Stimulated activated CD8-positive, alpha-beta memory T cell treated with anti-CD3 and anti-CD28 coated beads, Interleukin-12 subunit alpha, Interleukin-12 subunit beta, amount 100 ng/mL, for 4 hours (primary cell): Measurements from ENCODE around the gene PSMC3.

Source experiments
- DNase-seq: peaks from one replicate; pipeline ENCODE4 v3.0.0-alpha.2; 2020; ENCODE audit warnings: low read depth

PSMC3 gene

DNA sequence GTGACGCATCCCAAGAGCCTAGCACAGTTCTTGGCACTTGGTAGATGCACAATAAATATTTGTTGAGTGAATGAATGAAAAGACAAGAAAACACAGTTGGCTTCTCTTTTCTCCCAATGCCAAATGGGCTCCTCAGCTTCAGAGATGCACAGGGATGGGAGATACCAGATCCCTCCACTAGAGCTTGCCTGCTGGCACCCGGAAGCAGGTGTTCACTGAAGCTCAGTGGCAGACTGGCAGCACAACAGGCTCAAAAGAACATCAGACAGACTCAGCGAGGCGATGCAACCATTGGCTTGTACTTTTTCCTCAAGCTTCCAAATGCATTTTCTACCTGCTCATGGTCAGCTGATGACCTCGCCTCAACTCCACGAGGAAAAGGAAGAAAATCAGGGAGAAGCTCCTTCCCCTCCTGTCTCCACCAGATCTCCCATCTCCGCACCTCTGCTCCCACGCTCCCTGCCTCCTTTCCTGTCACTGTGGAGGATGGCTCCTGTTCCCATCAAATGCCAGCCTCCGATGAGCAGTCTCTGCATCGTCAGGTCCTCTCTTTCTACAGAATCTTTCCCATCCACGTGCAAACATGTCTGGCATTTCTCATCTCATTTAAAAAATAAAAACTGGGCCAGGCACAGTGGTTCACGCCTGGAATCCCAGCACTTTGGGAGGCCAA lies 16.9 kb upstream of the PSMC3 start:
- no peak for DNase-seq

- DNase-seq, result no peak
These were observed 16.3 kb upstream of the PSMC3 start for GRCh38 chr11:47442514-47442913.

GRCh38 chr11:47441421-47441820 lies 15.2 kb upstream of the PSMC3 start:
- no peak for DNase-seq

DNA sequence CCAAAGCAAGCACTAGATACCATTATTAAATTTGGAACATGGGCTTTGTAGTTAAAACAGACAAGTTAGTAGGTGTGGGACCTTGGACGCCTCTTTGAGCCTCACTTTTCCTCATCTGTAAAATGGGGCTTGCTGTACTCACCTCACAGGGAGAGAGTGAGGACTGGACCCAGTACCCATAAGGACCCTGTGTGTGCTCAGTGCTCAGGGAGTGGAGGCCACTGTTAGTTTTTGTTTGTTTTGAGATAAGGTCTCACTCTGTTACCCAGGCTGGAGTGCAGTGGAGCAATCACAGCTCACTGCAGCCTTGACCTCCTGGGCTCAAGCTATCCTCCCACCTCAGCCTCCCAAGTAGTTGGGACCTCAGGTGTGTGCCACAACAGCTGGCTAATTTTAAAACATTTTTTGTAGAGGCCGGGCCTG lies 13.8 kb upstream of the PSMC3 start:
- DNase-seq, result no peak

- no peak for DNase-seq
These were observed 12.5 kb upstream of the PSMC3 start for GRCh38 chr11:47438721-47439120.

GRCh38 chr11:47437746-47438418 lies 11.6 kb upstream of the PSMC3 start:
- DNase-seq, result no peak

- no peak for DNase-seq
These were observed 11.0 kb upstream of the PSMC3 start for GRCh38 chr11:47437218-47437745.

GRCh38 chr11:47436726-47437125 lies 10.5 kb upstream of the PSMC3 start:
- no peak for DNase-seq

GRCh38 chr11:47435687-47436086 lies 9.4 kb upstream of the PSMC3 start:
- DNase-seq, result no peak

DNA sequence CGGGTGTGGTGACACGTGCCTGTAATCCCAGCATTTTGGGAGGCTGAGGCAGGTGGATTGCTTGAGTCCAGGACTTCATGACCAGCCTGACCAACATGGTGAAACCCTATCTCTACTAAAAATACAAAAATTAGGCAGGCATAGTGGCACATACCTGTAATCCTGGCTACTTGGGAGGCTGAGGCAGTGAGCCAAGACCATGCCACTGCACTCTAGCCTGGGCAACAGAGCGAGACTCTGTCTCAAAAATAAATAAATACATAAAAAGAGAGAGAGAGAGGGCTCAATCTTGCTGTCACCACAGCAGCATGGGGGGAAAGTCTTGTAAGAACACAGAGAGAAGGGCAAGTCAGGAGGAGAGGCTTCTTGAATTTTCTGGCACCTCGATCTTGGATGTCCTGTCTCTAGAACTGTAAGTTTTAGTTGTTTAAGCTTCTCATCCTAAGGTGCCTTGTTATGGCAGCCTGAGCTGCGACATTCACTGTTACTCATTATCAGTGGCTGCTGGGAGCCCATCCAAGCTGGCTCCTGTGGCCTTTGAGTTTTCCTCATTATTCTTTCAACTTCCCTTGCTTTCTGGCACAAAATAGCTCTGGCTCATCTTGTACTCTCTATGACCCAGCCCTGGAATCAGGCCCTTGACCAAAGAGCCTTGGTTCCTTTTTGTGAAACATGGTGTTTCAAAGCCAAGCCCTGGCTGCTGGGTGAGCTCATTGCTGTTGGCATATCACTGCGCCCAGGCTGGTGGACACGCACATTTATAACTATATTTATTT lies 8.0 kb upstream of the PSMC3 start:
- no peak for DNase-seq

DNA sequence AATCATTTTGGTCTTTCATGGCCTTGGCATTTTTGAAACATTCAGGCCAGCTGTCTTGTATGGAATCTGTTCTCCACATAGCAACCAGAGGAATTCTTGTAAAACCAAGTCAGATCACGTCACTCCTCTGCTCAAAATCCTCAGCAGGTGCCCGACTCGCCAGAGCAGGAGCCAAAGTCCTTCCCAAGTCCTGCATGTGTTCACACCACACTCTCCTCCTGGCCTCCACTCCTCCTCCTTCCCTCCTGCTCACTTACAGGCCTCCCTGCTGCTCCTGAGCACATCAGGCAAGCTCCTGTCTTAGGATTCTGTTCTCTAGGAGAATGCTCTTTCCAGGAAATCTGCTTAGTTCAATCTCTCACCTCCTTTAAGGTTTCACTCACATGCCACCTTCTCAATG lies 6.9 kb upstream of the PSMC3 start:
- DNase-seq, result no peak

DNA sequence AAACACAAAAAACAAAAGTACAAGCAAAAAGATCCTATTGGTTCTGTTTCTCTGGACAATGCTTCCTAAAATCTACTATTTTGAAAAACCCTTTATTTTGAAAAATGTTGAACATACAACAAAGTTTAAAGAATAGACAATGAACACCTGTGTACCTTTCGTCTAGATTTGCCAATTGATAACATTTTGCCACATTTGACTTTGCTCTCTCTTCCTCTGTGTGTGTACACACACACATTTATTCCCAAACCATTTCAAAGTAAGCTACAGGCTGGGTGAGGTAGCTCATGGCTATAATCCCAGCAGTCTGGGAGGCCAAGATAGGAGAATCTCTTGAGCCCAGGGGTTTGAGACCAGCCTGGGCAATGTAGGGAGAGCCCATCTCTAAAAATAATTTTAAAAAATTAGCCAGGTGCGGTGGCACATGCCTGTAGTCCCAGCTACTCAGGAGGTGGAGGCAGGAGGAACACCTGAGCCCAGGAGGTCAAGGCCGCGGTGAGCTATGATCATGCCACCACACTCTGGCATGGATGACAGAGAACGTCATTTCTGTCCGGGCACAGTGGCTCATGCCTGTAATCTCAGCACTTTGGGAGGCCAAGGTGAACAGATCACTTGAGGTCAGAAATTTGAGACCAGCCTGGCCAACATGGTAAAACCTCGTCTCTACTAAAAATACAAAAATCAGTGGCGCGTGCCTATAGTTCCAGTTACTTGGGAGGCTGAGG lies 5.3 kb upstream of the PSMC3 start:
- no peak for DNase-seq

GRCh38 chr11:47430524-47430923 lies 4.3 kb upstream of the PSMC3 start:
- DNase-seq, result no peak

- DNase-seq, result no peak
These were observed 628 bp downstream of the PSMC3 start for GRCh38 chr11:47425611-47426010.

DNA sequence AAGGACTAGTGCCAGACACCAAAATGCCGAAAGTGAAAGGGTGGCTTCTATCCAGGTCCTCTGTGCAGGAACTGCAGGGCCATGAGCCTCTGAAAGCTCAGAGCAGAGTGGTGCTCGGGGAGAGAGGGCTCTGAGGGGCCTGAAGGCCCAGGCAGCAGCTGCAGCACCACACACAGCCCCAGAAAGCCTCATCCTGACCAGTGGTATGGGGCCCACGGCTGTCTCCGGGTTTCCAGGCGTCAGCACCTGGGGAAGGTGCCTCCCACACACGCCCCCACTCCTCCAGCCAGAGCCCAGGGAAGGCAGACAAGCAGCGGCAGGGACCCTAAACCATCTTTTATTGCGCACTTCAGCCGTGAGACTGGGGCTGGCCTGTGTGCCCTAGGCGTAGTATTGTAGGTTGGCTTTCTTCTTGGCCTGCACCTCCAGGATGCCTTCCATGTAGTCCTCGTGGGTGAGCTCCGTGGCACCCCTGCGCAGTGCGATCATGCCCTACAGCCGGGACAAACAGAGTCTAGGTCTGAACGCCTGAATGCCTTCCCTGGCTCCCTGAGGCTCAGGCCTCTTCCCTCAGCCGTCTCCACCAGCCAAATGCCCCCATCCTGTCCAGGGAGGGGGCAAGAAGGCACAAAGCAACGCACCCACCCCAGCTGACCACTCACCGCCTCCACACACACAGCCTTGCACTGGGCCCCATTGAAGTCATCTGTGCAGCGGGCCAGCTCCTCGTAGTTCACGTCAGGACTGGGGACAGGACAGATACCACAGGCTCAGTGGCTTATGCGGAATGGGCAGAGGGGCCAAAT lies 7.6 kb downstream of the PSMC3 start:
- no peak for DNase-seq

DNA sequence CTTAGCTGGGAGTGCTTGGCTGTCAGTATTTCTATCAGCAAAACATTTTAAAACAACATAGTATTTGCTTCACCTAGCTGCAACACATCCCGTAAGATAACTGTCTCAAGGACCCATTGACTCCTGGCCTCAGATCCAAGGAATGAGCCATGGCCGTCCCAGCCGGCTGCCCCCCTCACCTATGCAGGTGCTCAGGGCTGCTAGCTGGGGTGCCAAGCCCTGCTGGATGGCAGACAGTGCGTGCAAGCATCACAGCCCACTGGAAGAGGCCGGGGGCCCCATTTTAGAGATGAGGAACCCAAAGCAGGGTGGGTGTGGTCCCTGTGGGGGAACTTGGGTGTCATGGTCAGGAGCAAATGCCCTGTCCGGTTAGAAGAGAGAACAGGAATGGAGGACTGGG lies 8.5 kb downstream of the PSMC3 start:
- no peak for DNase-seq

DNA sequence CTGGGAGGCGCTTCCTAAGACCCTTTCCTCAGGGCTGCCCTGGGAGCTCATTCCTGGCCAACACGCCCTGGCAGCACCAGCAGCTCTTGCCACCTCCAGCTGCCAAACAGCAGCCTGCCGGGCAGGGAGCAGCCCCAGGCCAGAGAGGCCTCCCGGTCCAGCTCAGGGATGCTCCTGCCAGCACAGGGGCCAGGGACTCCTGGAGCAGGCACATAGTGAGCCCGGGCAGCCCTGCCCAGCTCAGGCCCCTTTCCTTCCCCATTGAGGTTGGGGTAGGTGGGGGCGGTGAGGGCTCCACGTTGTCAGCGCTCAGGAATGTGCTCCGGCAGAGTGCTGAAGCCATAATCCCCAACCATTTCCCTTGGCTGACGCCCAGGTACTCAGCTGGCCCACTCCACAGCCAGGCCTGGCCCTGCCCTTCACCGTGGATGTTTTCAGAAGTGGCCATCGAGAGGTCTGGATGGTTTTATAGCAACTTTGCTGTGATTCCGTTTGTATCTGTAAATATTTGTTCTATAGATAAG lies 10.2 kb downstream of the PSMC3 start:
- no peak for DNase-seq

DNA sequence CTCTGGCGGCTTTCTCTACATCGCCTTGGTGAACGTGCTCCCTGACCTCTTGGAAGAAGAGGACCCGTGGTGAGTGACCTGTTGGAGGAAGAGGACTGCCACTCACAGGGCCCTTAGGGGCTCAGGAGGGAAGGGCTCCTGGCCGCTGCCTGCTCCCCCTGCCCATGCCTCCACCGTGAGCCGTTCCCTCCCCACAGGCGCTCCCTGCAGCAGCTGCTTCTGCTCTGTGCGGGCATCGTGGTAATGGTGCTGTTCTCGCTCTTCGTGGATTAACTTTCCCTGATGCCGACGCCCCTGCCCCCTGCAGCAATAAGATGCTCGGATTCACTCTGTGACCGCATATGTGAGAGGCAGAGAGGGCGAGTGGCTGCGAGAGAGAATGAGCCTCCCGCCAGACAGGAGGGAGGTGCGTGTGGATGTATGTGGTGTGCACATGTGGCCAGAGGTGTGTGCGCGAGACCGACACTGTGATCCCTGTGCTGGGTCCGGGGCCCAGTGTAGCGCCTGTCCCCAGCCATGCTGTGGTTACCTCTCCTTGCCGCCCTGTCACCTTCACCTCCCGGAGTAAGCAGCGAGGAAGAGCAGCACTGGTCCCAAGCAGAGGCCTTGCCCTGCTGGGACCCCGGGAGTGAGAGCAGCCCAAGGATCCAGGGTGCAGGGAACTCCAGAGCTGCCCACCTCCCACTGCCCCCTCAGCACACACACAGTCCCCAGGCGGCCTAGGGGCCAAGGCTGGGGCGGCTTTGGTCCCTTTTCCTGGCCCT lies 11.0 kb downstream of the PSMC3 start:
- no peak for DNase-seq

- DNase-seq, result no peak
These were observed 11.6 kb downstream of the PSMC3 start for GRCh38 chr11:47414685-47415070.

DNA sequence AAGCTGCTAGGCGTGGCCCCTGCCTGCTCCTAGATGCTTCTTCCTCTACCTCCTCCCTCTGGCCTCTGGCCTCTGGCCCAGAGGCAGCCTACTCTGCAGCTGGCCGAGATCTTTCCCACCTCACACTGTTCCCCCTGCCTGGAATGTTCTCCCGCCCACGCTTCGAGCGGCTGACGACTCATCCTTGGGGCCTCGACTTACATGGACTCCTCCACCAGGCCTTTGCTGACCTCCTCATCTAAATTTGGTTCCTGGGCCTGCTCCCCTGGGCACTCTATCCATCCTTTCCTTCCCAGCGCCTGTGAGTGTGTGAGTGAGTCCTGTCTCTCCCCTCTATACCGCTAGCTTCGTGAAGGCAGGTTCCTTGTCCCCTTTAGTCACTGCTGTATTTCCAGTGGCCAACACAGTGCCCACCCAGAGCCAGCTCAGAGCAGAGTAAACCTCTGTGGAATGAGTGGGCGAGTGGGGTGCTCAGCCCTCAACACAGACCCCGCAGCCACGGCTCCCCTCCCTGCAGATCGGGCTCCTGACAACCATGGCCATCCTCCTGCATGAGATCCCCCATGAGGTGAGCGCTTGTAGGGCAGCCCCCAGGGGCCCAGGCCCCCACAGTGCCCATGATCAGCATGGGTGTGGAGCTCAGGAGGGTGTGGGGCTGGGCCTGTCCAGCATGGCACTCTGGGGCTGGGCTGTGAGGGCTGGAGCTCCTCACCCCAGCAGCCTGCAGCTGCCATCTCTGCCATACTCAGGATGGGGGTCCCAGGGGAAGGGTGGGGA lies 12.1 kb downstream of the PSMC3 start:
- DNase-seq, result no peak
